ENCODE results near the gene PPP1R9A. TPM values are rescaled to one million over a fixed set of nuclear protein-coding genes. Genes with fewer than 3 reads are reported as not detected.

PPP1R9A gene
- total RNA-seq, 1 experiment from 2014 or later: 15.6 TPM

DNA sequence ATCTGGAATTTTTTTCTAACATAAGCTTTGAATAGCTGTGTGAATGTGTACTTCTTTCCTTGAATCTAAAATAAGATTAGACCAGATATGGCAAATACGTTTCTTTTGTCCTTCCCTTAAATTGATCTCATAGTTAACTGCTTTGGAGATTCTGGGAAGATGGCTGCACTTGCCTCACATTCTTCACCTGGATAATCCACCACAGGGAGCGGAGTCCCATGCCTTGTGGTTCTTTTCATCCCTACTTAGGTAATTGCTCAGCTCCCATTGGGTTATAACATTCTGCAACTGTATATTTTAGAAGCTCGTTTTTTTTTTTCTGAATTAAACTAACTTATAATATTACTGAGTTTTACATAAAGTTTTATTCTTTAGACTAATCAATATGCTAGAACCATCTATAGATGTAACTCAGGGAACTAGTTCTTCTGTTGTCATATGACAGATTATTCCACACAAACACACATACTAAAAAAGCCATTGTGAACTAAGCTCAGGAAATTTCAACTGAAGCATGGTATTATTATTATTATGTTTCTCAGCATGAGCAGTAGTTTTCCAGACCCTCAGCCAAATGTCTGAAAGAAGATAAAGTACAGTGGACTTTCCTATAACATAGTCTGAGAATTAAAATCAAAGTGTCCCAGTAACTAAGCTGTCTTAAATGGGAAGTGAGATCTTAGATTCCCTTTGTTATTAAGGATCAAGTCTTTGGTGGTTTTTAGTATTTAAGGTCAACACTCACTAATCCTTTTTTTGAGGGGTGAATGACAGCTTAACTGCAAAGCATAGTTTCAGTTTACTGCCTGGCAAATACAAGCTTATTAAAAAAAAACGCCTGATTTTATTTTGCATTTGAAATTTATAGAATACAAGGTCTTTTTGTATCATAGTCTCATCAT is 182.3 kb downstream of the PPP1R9A start:
- TF ChIP-seq, protein P1, sequence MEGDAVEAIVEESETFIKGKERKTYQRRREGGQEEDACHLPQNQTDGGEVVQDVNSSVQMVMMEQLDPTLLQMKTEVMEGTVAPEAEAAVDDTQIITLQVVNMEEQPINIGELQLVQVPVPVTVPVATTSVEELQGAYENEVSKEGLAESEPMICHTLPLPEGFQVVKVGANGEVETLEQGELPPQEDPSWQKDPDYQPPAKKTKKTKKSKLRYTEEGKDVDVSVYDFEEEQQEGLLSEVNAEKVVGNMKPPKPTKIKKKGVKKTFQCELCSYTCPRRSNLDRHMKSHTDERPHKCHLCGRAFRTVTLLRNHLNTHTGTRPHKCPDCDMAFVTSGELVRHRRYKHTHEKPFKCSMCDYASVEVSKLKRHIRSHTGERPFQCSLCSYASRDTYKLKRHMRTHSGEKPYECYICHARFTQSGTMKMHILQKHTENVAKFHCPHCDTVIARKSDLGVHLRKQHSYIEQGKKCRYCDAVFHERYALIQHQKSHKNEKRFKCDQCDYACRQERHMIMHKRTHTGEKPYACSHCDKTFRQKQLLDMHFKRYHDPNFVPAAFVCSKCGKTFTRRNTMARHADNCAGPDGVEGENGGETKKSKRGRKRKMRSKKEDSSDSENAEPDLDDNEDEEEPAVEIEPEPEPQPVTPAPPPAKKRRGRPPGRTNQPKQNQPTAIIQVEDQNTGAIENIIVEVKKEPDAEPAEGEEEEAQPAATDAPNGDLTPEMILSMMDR (conservative IDR thresholded peaks at IDR 0.05; ENCODE audit: low read depth, low read length): no peak
- no peak for TF ChIP-seq EZH2 (IDR thresholded peaks at IDR 0.05; ENCODE audit: borderline replicate concordance, low read depth, low read length, poor library complexity, severe bottlenecking)
- no peak overlapping the region for H3K4me3 ChIP-seq (ENCODE audit: low read depth, low read length, poor library complexity, severe bottlenecking)
- peak; percentile 31 for DNase-seq (ENCODE audit: low spot score)
- peaks cover 5% of the 10 kb centered on the region for H3K4me1 ChIP-seq (ENCODE audit: insufficient read depth, low read length, poor library complexity, severe bottlenecking)
- no peaks in the 10 kb centered on the region for H3K27me3 ChIP-seq (replicated peaks; ENCODE audit: insufficient read depth, low read depth, low read length, poor library complexity)
- H3K36me3 ChIP-seq (ENCODE audit: insufficient read depth, low read length, poor library complexity, severe bottlenecking): no peaks in the 10 kb centered on the region
- no TSS peak for BruUV-seq (replicated peaks)
- POLR2A ChIA-PET (ENCODE audit: low non-redundant PET): interaction anchor here (0.6 kb wide), 1 partner anchor 990 kb away, joined by 6 read pairs; no protein-coding TSS in a partner anchor
- no peak overlapping the region for H3K27ac ChIP-seq (ENCODE audit: low read depth, low read length, poor library complexity, severe bottlenecking)
- intact Hi-C loops (cut with micrococcal nuclease; ENCODE audit: unreplicated experiment): no loop called here
- CTCF ChIA-PET: interaction anchor here (0.6 kb wide), 1 partner anchor 600 kb away, joined by 3 read pairs; no protein-coding TSS in a partner anchor
- H3K9me3 ChIP-seq (ENCODE audit: low read depth, low read length, poor library complexity, severe bottlenecking): no peaks in the 10 kb centered on the region

DNA sequence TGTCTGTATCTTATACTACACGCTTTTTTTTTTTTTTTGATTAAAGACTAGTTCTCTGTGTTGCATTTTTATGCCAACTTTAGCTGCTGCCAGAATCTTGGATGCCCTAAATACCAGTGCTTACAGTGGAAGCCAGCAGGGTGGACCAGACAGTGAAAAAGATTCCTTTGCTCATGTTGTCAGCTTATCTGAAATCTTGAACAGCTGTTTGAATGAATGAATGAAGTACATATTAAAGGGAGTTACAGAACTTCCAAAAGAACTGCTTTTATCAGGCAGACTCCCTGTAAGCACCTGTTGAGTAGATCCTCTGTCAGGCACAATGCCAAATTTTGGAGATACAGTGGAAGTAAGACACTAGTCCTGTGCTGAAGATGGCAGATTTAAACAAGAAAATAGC is 184.9 kb downstream of the PPP1R9A start:
- CTCF ChIA-PET: no interaction called here
- intact Hi-C loops (cut with micrococcal nuclease; ENCODE audit: unreplicated experiment): no loop called here
- no TSS peak for BruUV-seq (replicated peaks)
- Histone ChIP-seq H3K27ac (ENCODE audit: low read depth, low read length, poor library complexity, severe bottlenecking) (no peak overlapping the region), H3K4me3 (ENCODE audit: low read depth, low read length, poor library complexity, severe bottlenecking) (no peak overlapping the region), H3K9me3 (ENCODE audit: low read depth, low read length, poor library complexity, severe bottlenecking) (no peaks in the 10 kb centered on the region), H3K36me3 (ENCODE audit: insufficient read depth, low read length, poor library complexity, severe bottlenecking) (no peaks in the 10 kb centered on the region), H3K27me3 (replicated peaks; ENCODE audit: insufficient read depth, low read depth, low read length, poor library complexity) (no peaks in the 10 kb centered on the region), H3K4me1 (ENCODE audit: insufficient read depth, low read length, poor library complexity, severe bottlenecking) (peaks cover 19% of the 10 kb centered on the region)
- POLR2A ChIA-PET (ENCODE audit: low non-redundant PET): no interaction called here
- DNase-seq (ENCODE audit: low spot score): no peak
- TF ChIP-seq, protein P1 (conservative IDR thresholded peaks at IDR 0.05; ENCODE audit: low read depth, low read length): no peak
- no peak for TF ChIP-seq EZH2 (IDR thresholded peaks at IDR 0.05; ENCODE audit: borderline replicate concordance, low read depth, low read length, poor library complexity, severe bottlenecking)

DNA sequence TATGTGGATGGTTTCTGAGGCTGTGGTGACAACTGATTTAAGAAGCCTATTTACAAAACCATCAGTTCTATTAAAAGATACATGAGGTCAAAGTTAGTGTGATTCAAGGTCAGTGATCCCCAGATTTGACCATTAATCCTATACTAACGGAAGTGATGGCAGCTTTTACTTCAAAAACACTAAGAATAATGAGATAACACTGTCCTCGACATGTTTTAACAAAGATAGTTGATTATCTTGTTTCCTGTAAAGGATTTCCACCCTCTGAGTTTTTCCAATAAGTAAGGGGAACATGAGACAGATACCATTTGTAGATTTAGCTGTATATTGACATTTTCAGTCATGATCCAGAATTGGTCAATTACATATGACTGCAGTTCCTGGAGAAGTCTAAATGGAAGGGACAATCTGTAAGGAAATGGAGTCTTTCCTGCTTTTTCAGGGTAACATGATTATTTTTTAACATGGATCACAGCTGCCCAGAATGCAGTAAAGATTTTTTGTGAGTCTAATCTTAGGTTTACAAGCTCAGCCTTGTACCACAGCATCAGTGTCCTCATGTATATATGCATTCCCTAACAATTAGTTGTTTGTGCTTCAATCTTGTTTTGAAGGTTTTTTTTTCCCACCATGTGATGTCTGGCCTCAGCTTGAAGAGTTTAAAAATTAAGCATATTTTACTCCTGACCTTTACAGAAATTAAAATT is 188.0 kb downstream of the PPP1R9A start:
- H3K27me3 ChIP-seq (replicated peaks; ENCODE audit: insufficient read depth, low read depth, low read length, poor library complexity): no peaks in the 10 kb centered on the region
- peak; percentile 5 for DNase-seq (ENCODE audit: low spot score)
- H3K4me3 ChIP-seq (ENCODE audit: low read depth, low read length, poor library complexity, severe bottlenecking): no peak overlapping the region
- TF ChIP-seq, protein P1 (conservative IDR thresholded peaks at IDR 0.05; ENCODE audit: low read depth, low read length): no peak
- TF ChIP-seq EZH2 (IDR thresholded peaks at IDR 0.05; ENCODE audit: borderline replicate concordance, low read depth, low read length, poor library complexity, severe bottlenecking): no peak
- ChIA-PET CTCF (no interaction called here), POLR2A (ENCODE audit: low non-redundant PET) (no interaction called here)
- intact Hi-C loops (cut with micrococcal nuclease; ENCODE audit: unreplicated experiment): no loop called here
- H3K36me3 ChIP-seq (ENCODE audit: insufficient read depth, low read length, poor library complexity, severe bottlenecking): no peaks in the 10 kb centered on the region
- no TSS peak for BruUV-seq (replicated peaks)
- no peak overlapping the region for H3K27ac ChIP-seq (ENCODE audit: low read depth, low read length, poor library complexity, severe bottlenecking)
- H3K4me1 ChIP-seq (ENCODE audit: insufficient read depth, low read length, poor library complexity, severe bottlenecking): peaks cover 26% of the 10 kb centered on the region
- no peaks in the 10 kb centered on the region for H3K9me3 ChIP-seq (ENCODE audit: low read depth, low read length, poor library complexity, severe bottlenecking)
